Spleen (tissue), 11 donors: Measurements from ENCODE around the gene OR6B1. TPM values are rescaled to one million over a fixed set of nuclear protein-coding genes. Genes with fewer than 3 reads are reported as not detected.

Source experiments
- DNase-seq: peaks from one replicate; pipeline ENCODE4 v3.0.0-alpha.2; 2020
- H3K27ac ChIP-seq, 8 donors: fragments of 200-600 bp; sonication (generic) in 7 of 8; 1 replicate in 4 of 8; 2 replicates in 4 of 8; pipeline versions ENCODE4 v1.5.0 to v1.8.0; 2016 to 2021; ENCODE audit warnings: inconsistent platforms in 4 of 8, mild to moderate bottlenecking in 4 of 8, moderate library complexity in 1 of 8
- H3K27me3 ChIP-seq, 7 donors: fragments of 200-600 bp; sonication (generic) in 6 of 7; replicated peaks in 1 of 7; 1 replicate in 4 of 7; 2 replicates in 3 of 7; pipeline versions ENCODE4 v1.5.0 to v1.8.0; 2016 to 2021; ENCODE audit warnings: inconsistent platforms in 3 of 7, mild to moderate bottlenecking in 1 of 7
- H3K36me3 ChIP-seq, 6 donors: fragments of 200-600 bp; sonication (generic) in 5 of 6; 1 replicate in 4 of 6; 2 replicates in 2 of 6; pipeline versions ENCODE4 v1.5.0 to v1.8.0; 2016 to 2021; ENCODE audit warnings: inconsistent platforms in 2 of 6
- H3K4me1 ChIP-seq, 6 donors: fragments of 200-600 bp; sonication (generic) in 5 of 6; 1 replicate in 3 of 6; 2 replicates in 3 of 6; pipeline versions ENCODE4 v1.5.0 to v1.8.0; 2016 to 2021; ENCODE audit warnings: inconsistent platforms in 3 of 6
- H3K4me3 ChIP-seq, 8 donors: fragments of 200-600 bp; sonication (generic) in 7 of 8; 1 replicate in 4 of 8; 2 replicates in 4 of 8; pipeline versions ENCODE4 v1.5.0 to v1.8.0; 2016 to 2021; ENCODE audit warnings: inconsistent platforms in 4 of 8, mild to moderate bottlenecking in 4 of 8, moderate library complexity in 2 of 8
- H3K9me3 ChIP-seq, 8 donors: fragments of 200-600 bp; sonication (generic) in 7 of 8; 1 replicate in 4 of 8; 2 replicates in 4 of 8; pipeline versions ENCODE4 v1.5.0 to v1.8.0; 2016 to 2021; ENCODE audit warnings: inconsistent platforms in 4 of 8
- CTCF ChIP-seq, 11 experiments: fragments of 200-600 bp in 7 of 11; fragments of 450-650 bp in 4 of 11; sonication (generic) in 4 of 11; IDR thresholded peaks in 8 of 11; conservative IDR thresholded peaks in 3 of 11; 1 replicate in 7 of 11; 2 replicates in 4 of 11; pipeline versions ENCODE4 v1.4.0 to v1.8.0; 2016 to 2021; ENCODE audit warnings: antibody characterized with exemption in 11 of 11, inconsistent platforms in 4 of 11, mild to moderate bottlenecking in 1 of 11
- POLR2A ChIP-seq, 3 donors: fragments of 450-650 bp; IDR thresholded peaks; one replicate each; pipeline ENCODE4 v1.5.1; 2017; ENCODE audit warnings: antibody characterized with exemption in 3 of 3, mild to moderate bottlenecking in 1 of 3
- POLR2AphosphoS5 ChIP-seq, 3 donors: sonication (generic); formaldehyde crosslinking; IDR thresholded peaks; one replicate each; pipeline ENCODE4 v1.5.1; 2017; ENCODE audit warnings: antibody characterized with exemption in 3 of 3
- WGBS, 5 donors: extraction: QIAGEN DNeasy Blood & Tissue Kit in 3 of 5; methylation state at CpG; one replicate each; pipeline versions ENCODE4 v1.1.5 to v1.1.7; 2013 to 2018; 5-methylcytosine and 5-hydroxymethylcytosine counted together
- intact Hi-C: fragments of 100-400 bp; cut with DNase I; formaldehyde crosslinking; loops from one replicate; pipeline ENCODE4 v1.15.0; 2023; ENCODE audit warnings: low total_unique reads
- polyA plus RNA-seq, 3 donors: library from polyadenylated mRNA; stranded (reverse); fragments of 200-250 nt; gene quantifications; one replicate each; pipeline ENCODE4 v1.2.1, GENCODE V29; 2013
- total RNA-seq, 7 donors: library from RNA; depleted of rRNA in 3 of 7; stranded (reverse); fragments of >200 nt in 3 of 7; fragmentation: NEBNext Ultra II Directional in 4 of 7; extraction: Animal tissue kit (Norgen Biotek cat#: 25700) in 4 of 7; gene quantifications; one replicate each; pipeline versions ENCODE4 v1.1.0 to v1.2.1, GENCODE V29; 2016 to 2021
- donor health status: healthy with polysubstance abuse.
- donor health status: DM: no; HTN: no; CAD: no; lungs with moderate emphysema.
- donor health status: DM: no; HTN: no; CAD: no.
- donor health status: Bipolar disorder and iron deficiency.
- donor health status: healthy.
- donor health status: DM: no; HTN: no; CAD: no.
- donor health status: DM: yes; HTN: yes; CAD: no.

OR6B1 gene
- total and polyA plus RNA-seq, 10 donors = not detected

GRCh38 chr7:144011458-144012230 is 11.5 kb downstream of the OR6B1 start:
- Histone ChIP-seq H3K4me1 (no peaks in the 10 kb centered on the region), H3K9me3 (peaks cover 0 to 33% (median 18%) of the 10 kb centered on the region in 8 donors), H3K27ac (no peak overlapping the region), H3K4me3 (no peak overlapping the region), H3K27me3 (no peaks in the 10 kb centered on the region), H3K36me3 (no peaks in the 10 kb centered on the region)
- no peak for DNase-seq
- 68 to 87% (median 74%) methylated on average over 5 of the region's 5 CpGs for WGBS, 5 donors
- intact Hi-C loops = no loop called here
- TF ChIP-seq POLR2A (IDR thresholded peaks at IDR 0.05) = no peak
- no peak for TF ChIP-seq CTCF (IDR thresholded peaks at IDR 0.05 in 8 of 11, conservative IDR thresholded peaks at IDR 0.05 in 3 of 11)
- TF ChIP-seq POLR2AphosphoS5 (IDR thresholded peaks at IDR 0.05) = no peak

GRCh38 chr7:144018065-144018464 is 17.9 kb downstream of the OR6B1 start:
- Histone ChIP-seq H3K36me3 (no peaks in the 10 kb centered on the region), H3K27me3 (no peaks in the 10 kb centered on the region), H3K4me1 (no peaks in the 10 kb centered on the region), H3K9me3 (peaks cover 0 to 5% (median 0%) of the 10 kb centered on the region in 8 donors), H3K27ac (no peak overlapping the region), H3K4me3 (no peak overlapping the region)
- intact Hi-C loops = no loop called here
- 60 to 92% (median 74%) methylated on average over 4 of the region's 4 CpGs for WGBS, 5 donors
- no peak for DNase-seq
- no peak for TF ChIP-seq POLR2A (IDR thresholded peaks at IDR 0.05)

- no peak for DNase-seq
- no peak overlapping the region for H3K27ac ChIP-seq
- intact Hi-C loops = no loop called here
- no peaks in the 10 kb centered on the region for H3K27me3 ChIP-seq
- no peaks in the 10 kb centered on the region for H3K36me3 ChIP-seq
- no peaks in the 10 kb centered on the region for H3K4me1 ChIP-seq
- no peak overlapping the region for H3K4me3 ChIP-seq
- no peak for TF ChIP-seq POLR2A (IDR thresholded peaks at IDR 0.05)
- 40 to 69% (median 58%) methylated on average over 2 of the region's 2 CpGs for WGBS, 5 donors
- peaks cover 0 to 5% (median 0%) of the 10 kb centered on the region in 8 donors for H3K9me3 ChIP-seq
These were observed 19.3 kb downstream of the OR6B1 start for GRCh38 chr7:144019457-144019856.

- Histone ChIP-seq H3K27me3 (no peaks in the 10 kb centered on the region), H3K4me3 (no peak overlapping the region), H3K9me3 (peaks cover 0 to 5% (median 0%) of the 10 kb centered on the region in 8 donors), H3K27ac (no peak overlapping the region), H3K4me1 (no peaks in the 10 kb centered on the region), H3K36me3 (no peaks in the 10 kb centered on the region)
- intact Hi-C loops = no loop called here
- TF ChIP-seq CTCF (IDR thresholded peaks at IDR 0.05 in 8 of 11, conservative IDR thresholded peaks at IDR 0.05 in 3 of 11) = no peak
- no peak for TF ChIP-seq POLR2A (IDR thresholded peaks at IDR 0.05)
- TF ChIP-seq POLR2AphosphoS5 (IDR thresholded peaks at IDR 0.05) = no peak
- DNase-seq = no peak
- WGBS, 5 donors = 59 to 76% (median 73%) methylated on average over 3 of the region's 3 CpGs
These were observed 20.2 kb downstream of the OR6B1 start for GRCh38 chr7:144020340-144020739.

GRCh38 chr7:144022169-144022568 is 22.0 kb downstream of the OR6B1 start:
- no peak for TF ChIP-seq POLR2AphosphoS5 (IDR thresholded peaks at IDR 0.05)
- no peak for TF ChIP-seq POLR2A (IDR thresholded peaks at IDR 0.05)
- TF ChIP-seq CTCF (IDR thresholded peaks at IDR 0.05 in 8 of 11, conservative IDR thresholded peaks at IDR 0.05 in 3 of 11) = no peak
- no peak overlapping the region for H3K27ac ChIP-seq
- H3K9me3 ChIP-seq = no peaks in the 10 kb centered on the region
- no peaks in the 10 kb centered on the region for H3K4me1 ChIP-seq
- no peak overlapping the region for H3K4me3 ChIP-seq
- no peaks in the 10 kb centered on the region for H3K36me3 ChIP-seq
- DNase-seq = no peak
- no peaks in the 10 kb centered on the region for H3K27me3 ChIP-seq
- intact Hi-C loops = no loop called here
